Colon (tissue), 2 donors: ENCODE data around the gene ZGLP1.
"Not testable (repeated sequence)": the region's sequence is repeated elsewhere in the genome, so short reads cannot be mapped to it uniquely, and the experiment has no call there.

Source experiments
- FAIRE-seq: peaks from 2 replicates; lab custom pipeline; 2012; peaks lifted over from hg19 to GRCh38; lab: Jason Lieb, UNC
- donor health status: control.
- donor health status: control.

Gene ZGLP1

GRCh38 chr19:10309423-10309822, at the start of gene ZGLP1:
Gene ZGLP1, minus strand, starts transcription at chr19:10309815.
- no peak for FAIRE-seq

GRCh38 chr19:10356431-10356830, 46.8 kb upstream of the ZGLP1 start:
- no peak for FAIRE-seq

- no peak for FAIRE-seq
These were observed 44.3 kb upstream of the ZGLP1 start for GRCh38 chr19:10353793-10354391.

GRCh38 chr19:10352764-10353671, 43.4 kb upstream of the ZGLP1 start:
- FAIRE-seq = no peak

- FAIRE-seq = no peak
These were observed 36.9 kb upstream of the ZGLP1 start for GRCh38 chr19:10346509-10346908.

GRCh38 chr19:10344780-10345179, 35.2 kb upstream of the ZGLP1 start:
- no peak for FAIRE-seq

- FAIRE-seq = no peak
These were observed 33.9 kb upstream of the ZGLP1 start for GRCh38 chr19:10343495-10343894.

GRCh38 chr19:10339977-10340376, 30.4 kb upstream of the ZGLP1 start:
- no peak for FAIRE-seq

GRCh38 chr19:10339380-10339960, 29.9 kb upstream of the ZGLP1 start, which contains the start of gene ICAM3:
Gene ICAM3, minus strand, starts transcription at chr19:10339624. Its CDS starts 10 bp downstream, at chr19:10339614.
- no peak for FAIRE-seq

GRCh38 chr19:10338940-10339339, 29.3 kb upstream of the ZGLP1 start:
- no peak for FAIRE-seq

- FAIRE-seq = not testable (repeated sequence)
These were observed 27.1 kb upstream of the ZGLP1 start for GRCh38 chr19:10336725-10337124.

- no peak for FAIRE-seq
These were observed 25.9 kb upstream of the ZGLP1 start for GRCh38 chr19:10335352-10335985.

GRCh38 chr19:10334588-10335351, 25.2 kb upstream of the ZGLP1 start:
- FAIRE-seq = no peak

GRCh38 chr19:10333758-10334587, 24.4 kb upstream of the ZGLP1 start:
- no peak for FAIRE-seq

GRCh38 chr19:10332965-10333757, 23.5 kb upstream of the ZGLP1 start, which contains the start of gene RAVER1:
Gene RAVER1, minus strand, starts transcription at chr19:10333529. Its CDS starts 22 bp downstream, at chr19:10333507.
- no peak for FAIRE-seq

- FAIRE-seq = no peak
These were observed 22.7 kb upstream of the ZGLP1 start for GRCh38 chr19:10332158-10332964.

GRCh38 chr19:10329555-10329954, 19.9 kb upstream of the ZGLP1 start:
- no peak for FAIRE-seq

- no peak for FAIRE-seq
These were observed 19.2 kb upstream of the ZGLP1 start for GRCh38 chr19:10328558-10329429.
